Neural progenitor cell (in vitro differentiated cells): Measurements from ENCODE around the gene LRP1. TPM values are rescaled to one million over a fixed set of nuclear protein-coding genes. Genes with fewer than 3 reads are reported as not detected.

Source experiments
- DNase-seq: peaks from one replicate; pipeline ENCODE4 v3.0.0-alpha.2; 2016; ENCODE audit warnings: low spot score
- H2AFZ ChIP-seq: fragments of 200-600 bp; sonication (generic); replicated peaks from 2 replicates; pipeline ENCODE4 v1.6.1; 2016; ENCODE audit warnings: antibody characterized with exemption
- H3F3A ChIP-seq: fragments of 200-600 bp; sonication (generic); 2 replicates; pipeline ENCODE4 v1.6.1; 2016; ENCODE audit warnings: antibody characterized with exemption, low read depth
- H3K27ac ChIP-seq: fragments of 200-600 bp; sonication (generic); 2 replicates; pipeline ENCODE4 v1.5.1; 2016; ENCODE audit warnings: mild to moderate bottlenecking
- H3K27me3 ChIP-seq: fragments of 200-600 bp; sonication (generic); 2 replicates; pipeline ENCODE4 v1.6.1; 2016; ENCODE audit warnings: mild to moderate bottlenecking, moderate library complexity
- H3K36me3 ChIP-seq: fragments of 200-600 bp; sonication (generic); 2 replicates; pipeline ENCODE4 v1.5.1; 2016
- H3K4me1 ChIP-seq: fragments of 200-600 bp; sonication (generic); 2 replicates; pipeline ENCODE4 v1.6.1; 2016; ENCODE audit warnings: mixed run types
- H3K4me2 ChIP-seq: fragments of 200-600 bp; sonication (generic); 2 replicates; pipeline ENCODE4 v1.6.1; 2016
- H3K4me3 ChIP-seq: fragments of 200-600 bp; sonication (generic); 2 replicates; pipeline ENCODE4 v1.5.1; 2016
- H3K79me2 ChIP-seq: fragments of 200-600 bp; sonication (generic); 2 replicates; pipeline ENCODE4 v1.6.1; 2016; ENCODE audit warnings: low read depth
- H3K9ac ChIP-seq: fragments of 200-600 bp; sonication (generic); 2 replicates; pipeline ENCODE4 v1.6.1; 2016
- H3K9me3 ChIP-seq: fragments of 200-600 bp; sonication (generic); 2 replicates; pipeline ENCODE4 v1.5.1; 2016; ENCODE audit warnings: low read depth
- H4K20me1 ChIP-seq: fragments of 200-600 bp; sonication (generic); 2 replicates; pipeline ENCODE4 v1.6.1; 2016; ENCODE audit warnings: low read depth
- H3K27ac Mint-ChIP-seq: 3 replicates; pipeline ENCODE4 v1.8.0; 2021; ENCODE audit warnings: mixed read lengths
- H3K27me3 Mint-ChIP-seq: 2 replicates; pipeline ENCODE4 v1.8.0; 2022; ENCODE audit warnings: low read depth, mild to moderate bottlenecking, inconsistent platforms, moderate library complexity, mixed read lengths; ENCODE audit not compliant: insufficient read depth
- H3K36me3 Mint-ChIP-seq: 3 replicates; pipeline ENCODE4 v1.8.0; 2021; ENCODE audit warnings: mixed read lengths
- H3K4me1 Mint-ChIP-seq: 3 replicates; pipeline ENCODE4 v1.8.0; 2021; ENCODE audit warnings: mixed read lengths
- H3K4me3 Mint-ChIP-seq: 3 replicates; pipeline ENCODE4 v1.8.0; 2021; ENCODE audit warnings: mild to moderate bottlenecking, moderate library complexity, mixed read lengths
- H3K9me3 Mint-ChIP-seq: 3 replicates; pipeline ENCODE4 v1.8.0; 2020; ENCODE audit warnings: mixed read lengths
- EZH2 ChIP-seq: fragments of 200-600 bp; sonication (generic); IDR thresholded peaks from 2 replicates; pipeline ENCODE4 v1.6.1; 2017; ENCODE audit warnings: antibody characterized with exemption, mild to moderate bottlenecking, moderate library complexity
- EZH2phosphoT487 ChIP-seq: fragments of 200-600 bp; sonication (generic); IDR thresholded peaks from 2 replicates; pipeline ENCODE4 v1.6.1; 2017; ENCODE audit warnings: antibody characterized with exemption
- total RNA-seq: library from RNA; depleted of rRNA; stranded (reverse); fragments of >200 nt; gene quantifications from 2 replicates; pipeline ENCODE4 v1.2.3, GENCODE V29; 2015; ENCODE audit warnings: low replicate concordance
- TF ChIP-seq, protein P1 (sequence below): fragments of 200-600 bp; sonication (generic); IDR thresholded peaks from 2 replicates; pipeline ENCODE4 v1.5.1; 2017; ENCODE audit warnings: antibody characterized with exemption, mild to moderate bottlenecking

Gene LRP1
- total RNA-seq, 1 donor from 2014 or later = 13.9 TPM

DNA sequence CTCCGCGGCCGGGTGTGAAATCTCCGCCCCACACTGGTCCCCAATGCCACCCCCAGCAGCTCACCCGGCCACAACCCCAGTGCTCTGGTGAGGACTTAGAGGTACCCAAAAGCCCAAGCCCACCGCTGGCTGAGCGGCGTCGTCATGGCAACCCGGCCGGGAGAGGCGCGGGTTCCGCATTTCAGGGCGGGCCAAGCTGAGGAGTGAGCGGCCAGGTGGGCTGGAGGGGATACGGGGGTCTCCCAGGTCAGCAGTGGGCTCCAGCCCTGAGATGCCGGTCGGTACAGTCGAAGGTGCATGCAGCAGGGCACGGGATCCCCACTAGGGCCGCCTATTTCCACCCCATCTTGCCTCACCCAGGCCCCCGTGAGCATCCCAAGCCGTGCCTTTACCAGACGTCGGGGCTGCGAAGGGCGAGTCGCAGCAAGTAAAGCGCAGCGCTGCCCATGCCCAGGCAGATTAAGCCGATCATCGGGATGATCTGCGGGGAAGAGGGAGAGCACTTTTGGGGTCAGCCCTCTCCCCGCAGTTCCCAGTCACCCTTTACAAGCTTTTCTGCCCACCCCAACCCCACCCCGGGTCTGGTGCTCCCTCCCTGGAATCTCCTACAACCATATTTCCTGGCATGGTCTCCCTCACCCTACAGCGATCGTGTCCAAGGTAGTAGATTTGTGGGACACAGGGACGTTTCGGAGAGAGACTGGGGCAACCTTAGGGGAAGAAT is 108.1 kb downstream of the LRP1 start:
- Histone ChIP-seq H2AFZ (no peak overlapping the region), H3K27me3 (peaks cover 68% of the 10 kb centered on the region), H3K27ac (no peak overlapping the region), H3K4me3 (no peak overlapping the region), H3K79me2 (peaks cover 1% of the 10 kb centered on the region), H3K9me3 (no peaks in the 10 kb centered on the region), H3K4me2 (peak overlapping the region; percentile 5), H3K4me1 (peaks cover 52% of the 10 kb centered on the region), H3F3A (peaks cover 63% of the 10 kb centered on the region), H3K9ac (no peak overlapping the region), H3K36me3 (no peaks in the 10 kb centered on the region), H4K20me1 (peaks cover 45% of the 10 kb centered on the region)
- Mint-ChIP-seq H3K9me3 (no peaks in the 10 kb centered on the region), H3K4me3 (peak overlapping the region; percentile 77), H3K27ac (no peak overlapping the region), H3K27me3 (peaks cover 49% of the 10 kb centered on the region), H3K4me1 (peaks cover 41% of the 10 kb centered on the region), H3K36me3 (peaks cover 22% of the 10 kb centered on the region)
- TF ChIP-seq, protein P1, sequence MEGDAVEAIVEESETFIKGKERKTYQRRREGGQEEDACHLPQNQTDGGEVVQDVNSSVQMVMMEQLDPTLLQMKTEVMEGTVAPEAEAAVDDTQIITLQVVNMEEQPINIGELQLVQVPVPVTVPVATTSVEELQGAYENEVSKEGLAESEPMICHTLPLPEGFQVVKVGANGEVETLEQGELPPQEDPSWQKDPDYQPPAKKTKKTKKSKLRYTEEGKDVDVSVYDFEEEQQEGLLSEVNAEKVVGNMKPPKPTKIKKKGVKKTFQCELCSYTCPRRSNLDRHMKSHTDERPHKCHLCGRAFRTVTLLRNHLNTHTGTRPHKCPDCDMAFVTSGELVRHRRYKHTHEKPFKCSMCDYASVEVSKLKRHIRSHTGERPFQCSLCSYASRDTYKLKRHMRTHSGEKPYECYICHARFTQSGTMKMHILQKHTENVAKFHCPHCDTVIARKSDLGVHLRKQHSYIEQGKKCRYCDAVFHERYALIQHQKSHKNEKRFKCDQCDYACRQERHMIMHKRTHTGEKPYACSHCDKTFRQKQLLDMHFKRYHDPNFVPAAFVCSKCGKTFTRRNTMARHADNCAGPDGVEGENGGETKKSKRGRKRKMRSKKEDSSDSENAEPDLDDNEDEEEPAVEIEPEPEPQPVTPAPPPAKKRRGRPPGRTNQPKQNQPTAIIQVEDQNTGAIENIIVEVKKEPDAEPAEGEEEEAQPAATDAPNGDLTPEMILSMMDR = no peak
- peak; percentile 47 for TF ChIP-seq EZH2phosphoT487
- peak; percentile 84 for DNase-seq

DNA sequence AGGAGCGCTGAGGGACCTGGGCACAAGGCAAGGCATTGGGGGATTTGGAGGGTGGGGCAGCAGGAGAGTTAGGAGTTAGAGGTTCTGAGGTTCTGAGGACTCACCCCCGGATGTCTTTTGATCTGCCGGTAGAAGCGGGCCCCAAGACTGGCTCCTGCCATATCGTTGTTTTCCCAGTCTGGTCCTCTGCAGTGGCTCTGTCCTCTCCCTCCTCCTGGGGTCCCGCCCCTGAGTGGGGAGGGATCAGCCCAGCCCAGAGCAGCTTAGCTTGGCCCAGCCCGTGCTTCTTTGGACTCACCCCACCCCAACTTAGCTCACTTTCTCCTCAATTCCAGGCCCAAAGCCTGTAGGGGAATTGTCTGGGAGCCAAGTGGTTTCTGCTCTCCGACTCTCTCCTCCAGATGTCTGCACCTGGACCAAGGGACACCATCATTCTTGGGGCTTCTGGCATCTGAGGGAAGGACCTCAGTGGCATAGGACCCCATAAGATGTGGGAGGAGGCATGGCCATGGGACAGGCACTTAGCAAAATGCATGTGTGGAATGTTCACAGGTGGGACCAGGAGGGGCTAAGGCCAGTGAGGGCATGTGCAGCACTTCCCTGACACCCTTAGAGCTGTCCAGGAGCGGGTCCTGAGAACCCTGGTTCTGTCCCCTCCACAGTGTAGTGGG is 108.8 kb downstream of the LRP1 start:
- Histone ChIP-seq H3K79me2 (no peaks in the 10 kb centered on the region), H3K27ac (no peak overlapping the region), H3K4me2 (peak overlapping the region; percentile 5), H2AFZ (no peak overlapping the region), H3K36me3 (no peaks in the 10 kb centered on the region), H3K4me3 (no peak overlapping the region), H3K27me3 (peaks cover 75% of the 10 kb centered on the region), H4K20me1 (peaks cover 51% of the 10 kb centered on the region), H3F3A (peaks cover 68% of the 10 kb centered on the region), H3K9me3 (no peaks in the 10 kb centered on the region), H3K9ac (no peak overlapping the region), H3K4me1 (peaks cover 58% of the 10 kb centered on the region)
- H3K4me3 Mint-ChIP-seq = peak overlapping the region; percentile 77
- H3K27me3 Mint-ChIP-seq = peaks cover 56% of the 10 kb centered on the region
- peaks cover 19% of the 10 kb centered on the region for H3K36me3 Mint-ChIP-seq
- H3K9me3 Mint-ChIP-seq = no peaks in the 10 kb centered on the region
- TF ChIP-seq, protein P1 = no peak
- no peak for TF ChIP-seq EZH2phosphoT487
- no peak for TF ChIP-seq EZH2
- no peak overlapping the region for H3K27ac Mint-ChIP-seq
- DNase-seq = no peak
- H3K4me1 Mint-ChIP-seq = peaks cover 48% of the 10 kb centered on the region

DNA sequence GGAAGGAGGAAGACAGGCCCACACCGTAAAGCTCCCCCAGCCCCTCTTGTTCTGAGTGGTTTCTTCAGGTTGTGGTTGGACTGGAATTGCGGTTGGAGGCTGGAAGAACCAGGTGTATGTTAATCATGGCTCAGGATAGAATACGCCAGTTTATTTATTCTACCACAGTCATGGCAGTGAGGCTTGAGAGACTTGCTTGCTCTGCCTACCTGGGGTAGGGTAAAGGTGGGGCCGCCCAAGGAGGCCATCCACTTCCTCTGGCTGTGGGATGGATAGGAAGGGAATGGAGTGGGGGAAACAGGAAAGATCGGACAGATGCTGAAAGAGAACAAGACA is 109.3 kb downstream of the LRP1 start:
- no peak for DNase-seq
- Histone ChIP-seq H3K27me3 (peaks cover 80% of the 10 kb centered on the region), H3K36me3 (no peaks in the 10 kb centered on the region), H3K4me3 (peak overlapping the region; percentile 44), H3K4me1 (peaks cover 63% of the 10 kb centered on the region), H2AFZ (no peak overlapping the region), H4K20me1 (peaks cover 56% of the 10 kb centered on the region), H3F3A (peaks cover 73% of the 10 kb centered on the region), H3K9me3 (no peaks in the 10 kb centered on the region), H3K9ac (no peak overlapping the region), H3K79me2 (no peaks in the 10 kb centered on the region), H3K4me2 (peak overlapping the region; percentile 98), H3K27ac (no peak overlapping the region)
- Mint-ChIP-seq H3K4me3 (peak overlapping the region; percentile 77), H3K4me1 (peaks cover 51% of the 10 kb centered on the region), H3K9me3 (no peaks in the 10 kb centered on the region), H3K27ac (no peak overlapping the region), H3K27me3 (peaks cover 59% of the 10 kb centered on the region), H3K36me3 (peaks cover 16% of the 10 kb centered on the region)
- TF ChIP-seq EZH2phosphoT487 (no peak), EZH2 (no peak)
- TF ChIP-seq, protein P1 = no peak
